GM18505 (cell line): ENCODE data around the gene FAM13C.

Experiments used
- ATAC-seq: cut with Tn5 transposase; IDR thresholded peaks from one replicate; pipeline ENCODE4 v1.9.1; 2021; ENCODE audit not compliant: unreplicated experiment
- POLR2A ChIP-seq: IDR thresholded peaks from 4 replicates; pipeline ENCODE4 v1.6.1; 2011; ENCODE audit warnings: borderline replicate concordance; ENCODE audit not compliant: insufficient read depth, insufficient read length; ENCODE audit errors: extremely low read depth

FAM13C gene

GRCh38 chr10:59216178-59216869, 146.0 kb downstream of the FAM13C start:
- ATAC-seq: no peak
- no peak for TF ChIP-seq POLR2A

DNA sequence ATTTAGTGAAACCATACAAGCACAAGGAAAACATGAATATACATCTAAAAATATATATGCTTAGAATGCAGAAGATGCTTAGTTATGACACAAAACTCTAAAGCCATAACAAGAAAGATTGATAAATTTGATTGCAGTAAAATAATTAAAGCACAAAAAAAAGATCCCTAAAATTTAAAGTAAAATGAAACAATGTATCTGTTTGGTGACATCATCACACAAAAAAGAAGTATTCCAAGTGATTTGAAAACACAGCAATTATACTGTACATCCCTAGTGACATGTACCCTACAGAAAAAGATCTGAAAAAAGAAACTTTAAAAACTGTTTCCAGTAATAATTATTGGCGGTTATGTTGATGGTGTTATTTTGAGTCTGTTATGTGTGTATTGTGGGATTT, 148.2 kb downstream of the FAM13C start:
- TF ChIP-seq POLR2A: no peak
- ATAC-seq: no peak

DNA sequence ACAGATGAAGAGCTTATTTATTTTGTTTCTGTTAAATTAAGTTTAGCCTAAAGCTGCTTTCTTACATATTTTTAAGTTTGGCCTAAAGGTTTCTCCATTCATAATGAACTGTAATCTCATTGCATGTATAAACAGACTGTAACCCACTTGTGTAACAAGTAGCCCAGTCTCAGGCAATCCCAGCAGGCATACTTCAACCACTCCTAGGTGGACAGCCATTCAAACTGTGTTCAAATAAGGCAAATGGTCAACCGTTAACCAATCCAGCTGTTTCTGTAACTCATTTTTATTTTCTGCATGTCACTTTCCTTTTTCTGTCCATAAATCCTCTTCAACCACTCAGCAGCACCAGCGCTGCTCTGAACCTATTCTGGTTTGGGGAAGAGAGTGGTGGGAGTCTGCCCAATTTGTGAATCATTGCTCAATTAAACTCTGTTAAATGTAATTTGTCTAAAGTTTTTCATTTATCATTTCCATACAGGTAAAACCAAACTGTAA, 150.0 kb downstream of the FAM13C start:
- no peak for ATAC-seq
- TF ChIP-seq POLR2A: no peak

DNA sequence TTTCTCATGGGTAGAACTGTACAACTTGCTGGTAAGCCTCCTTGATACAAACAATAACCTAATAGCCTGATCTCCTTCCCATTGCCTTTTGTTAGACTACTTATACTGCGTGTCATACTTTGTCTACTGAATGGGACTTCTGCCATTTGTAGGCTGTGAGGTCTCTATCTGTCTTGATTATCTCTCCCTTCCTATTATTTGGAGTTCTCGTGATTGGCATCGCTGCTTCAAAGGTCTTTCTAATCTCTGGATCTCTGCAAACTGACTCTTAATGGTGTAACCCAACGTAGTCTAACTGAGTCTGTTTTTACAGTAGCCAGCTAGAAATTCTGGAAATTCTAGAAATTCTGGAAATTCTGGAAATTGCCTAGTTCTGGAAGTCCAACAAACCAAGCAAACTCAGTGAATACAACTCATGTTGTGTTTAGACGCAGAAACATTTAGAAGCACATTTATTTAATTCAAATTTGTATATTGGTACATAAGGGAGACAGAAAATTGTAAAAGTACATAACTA, 156.1 kb downstream of the FAM13C start:
- no peak for ATAC-seq
- TF ChIP-seq POLR2A: no peak
